ENCODE measurements around the gene IER5.

Gene IER5

GRCh38 chr1:181135815-181136737 is 47.6 kb downstream of the IER5 start:
- no peak for DNase-seq

GRCh38 chr1:181136738-181137122 is 48.2 kb downstream of the IER5 start:
- no peak for DNase-seq

GRCh38 chr1:181137217-181137743 is 48.8 kb downstream of the IER5 start:
- DNase-seq = no peak

GRCh38 chr1:181139631-181140061 is 51.1 kb downstream of the IER5 start:
- DNase-seq = no peak

- no peak for DNase-seq
Measured at GRCh38 chr1:181140398-181140797, 51.9 kb downstream of the IER5 start.

- DNase-seq = no peak
Measured at GRCh38 chr1:181140891-181141290, 52.4 kb downstream of the IER5 start.

GRCh38 chr1:181141431-181141910 is 53.0 kb downstream of the IER5 start:
- DNase-seq = no peak
